K562 (cell line): ENCODE results near the gene KDM5A. TPM values are rescaled to one million over a fixed set of nuclear protein-coding genes. Genes with fewer than 3 reads are reported as not detected.

ENCODE experiments used
- ATAC-seq: fragments of 200-7000 bp; cut with Tn5 transposase; 3 replicates; pipeline ENCODE4 v1.9.1; 2020; ENCODE audit warnings: moderate library complexity
- BruUV-seq: library from RNA; stranded (reverse); fragments of 400-500 nt; replicated peaks from 2 replicates; lab custom pipeline; 2021; lab: Mats Ljungman, UMichigan
- CTCF ChIA-PET: fragments of 300-600 bp; formaldehyde crosslinking; extraction: SDS; loops from one replicate; lab custom pipeline; 2021; ENCODE audit warnings: low intra/inter-chr PET ratio; lab: Yijun Ruan, JAX
- POLR2A ChIA-PET: fragments of 300-600, 350-650 bp; sonication (Branson Sonifier 250); formaldehyde crosslinking; extraction: SDS; loops from one replicate; lab custom pipeline; 2021; ENCODE audit warnings: antibody characterized with exemption, inconsistent platforms; lab: Yijun Ruan, JAX
- DNase-seq, 4 experiments: peaks; one replicate each; pipeline versions ENCODE4 v3.0.0 to v3.0.0-alpha.2; 2011 to 2018; ENCODE audit warnings: low spot score in 3 of 4, mixed read lengths in 3 of 4; ENCODE audit errors: extremely low read depth in 1 of 4
- FAIRE-seq: peaks from 2 replicates; lab custom pipeline; 2011; peaks lifted over from hg19 to GRCh38; lab: Jason Lieb, UNC
- H2AFZ ChIP-seq: 2 replicates; pipeline ENCODE4 v1.6.0; 2011; ENCODE audit warnings: low read depth, low read length, control low read depth, inconsistent platforms
- H3K27ac ChIP-seq: fragments of 200-600 bp; 3 replicates; pipeline ENCODE4 v1.8.0; 2011; ENCODE audit warnings: low read depth, mild to moderate bottlenecking, control low read depth, inconsistent platforms, low read length, moderate library complexity, mixed read lengths; ENCODE audit errors: extremely low read depth
- H3K27me3 ChIP-seq, 2 experiments: fragments of 300-600 bp in 1 of 2; 2 replicates in 1 of 2; 3 replicates in 1 of 2; pipeline versions ENCODE4 v1.6.0 to v1.8.0; 2011; ENCODE audit warnings: inconsistent platforms in 2 of 2, low read length in 2 of 2, mild to moderate bottlenecking in 1 of 2, mixed read lengths in 1 of 2, moderate library complexity in 1 of 2; ENCODE audit not compliant: control insufficient read depth in 2 of 2, insufficient read depth in 2 of 2
- H3K36me3 ChIP-seq: fragments of 300-600 bp; 3 replicates; pipeline ENCODE4 v1.8.0; 2011; ENCODE audit warnings: mild to moderate bottlenecking, low read length, inconsistent platforms; ENCODE audit not compliant: control insufficient read depth, insufficient read depth
- H3K4me1 ChIP-seq, 2 experiments: fragments of 200-600 bp in 1 of 2; replicated peaks in 1 of 2; 2 replicates in 1 of 2; 3 replicates in 1 of 2; pipeline versions ENCODE4 v1.5.1 to v1.8.0; 2011; ENCODE audit warnings: inconsistent platforms in 2 of 2, low read length in 2 of 2, mild to moderate bottlenecking in 1 of 2, mixed read lengths in 1 of 2, moderate library complexity in 1 of 2; ENCODE audit not compliant: control insufficient read depth in 2 of 2, insufficient read depth in 2 of 2
- H3K4me2 ChIP-seq: 2 replicates; pipeline ENCODE4 v1.6.1; 2011; ENCODE audit warnings: low read length, control low read depth, inconsistent platforms, mixed read lengths; ENCODE audit not compliant: insufficient read depth
- H3K4me3 ChIP-seq: fragments of 200-600 bp; sonication (generic), shearing (Covaris generic); 2 replicates; pipeline ENCODE4 v1.5.1; 2016; ENCODE audit warnings: control low read depth, inconsistent platforms
- H3K79me2 ChIP-seq: fragments of 200-600 bp; 3 replicates; pipeline ENCODE4 v1.8.0; 2011; ENCODE audit warnings: low read length, inconsistent platforms; ENCODE audit not compliant: control insufficient read depth, insufficient read depth
- H3K9ac ChIP-seq, 2 experiments: 2 replicates each; pipeline versions ENCODE4 v1.6.0 to v1.6.1; 2011; ENCODE audit warnings: low read depth in 2 of 2, low read length in 2 of 2, control low read depth in 1 of 2, inconsistent platforms in 1 of 2, mild to moderate bottlenecking in 1 of 2, mixed read lengths in 1 of 2; ENCODE audit not compliant: insufficient read depth in 1 of 2
- H3K9me1 ChIP-seq: one replicate; pipeline ENCODE4 v1.6.0; 2011; ENCODE audit warnings: inconsistent platforms, mild to moderate bottlenecking, low read length, moderate library complexity; ENCODE audit not compliant: control insufficient read depth, insufficient read depth
- H3K9me3 ChIP-seq: replicated peaks from 2 replicates; pipeline ENCODE4 v1.5.1; 2011; ENCODE audit warnings: low read depth, low read length, inconsistent platforms; ENCODE audit not compliant: control insufficient read depth, insufficient read depth
- H4K20me1 ChIP-seq: replicated peaks from 2 replicates; pipeline ENCODE4 v1.6.1; 2011; ENCODE audit warnings: low read length, inconsistent platforms, mixed read lengths; ENCODE audit not compliant: control insufficient read depth, insufficient read depth
- CREBBP ChIP-seq: IDR thresholded peaks from one replicate; pipeline ENCODE4 v1.6.1; 2012; ENCODE audit warnings: low read depth, mild to moderate bottlenecking, control low read depth, inconsistent platforms, low read length
- NFATC3 ChIP-seq: fragments of 450-650 bp; IDR thresholded peaks from 2 replicates; pipeline ENCODE4 v1.6.1; 2017; ENCODE audit warnings: mild to moderate bottlenecking
- TBL1XR1 ChIP-seq, 2 experiments: IDR thresholded peaks; 2 replicates each; pipeline ENCODE4 v1.6.1; 2012; ENCODE audit warnings: improper control_type of control experiment in 2 of 2, low read length in 2 of 2, mild to moderate bottlenecking in 1 of 2
- THAP7 ChIP-seq: fragments of 250-450 bp; sonication (Bioruptor Pico); IDR thresholded peaks from 2 replicates; pipeline ENCODE4 v1.5.0; 2021
- WGBS: fragments of 100-300 bp; shearing (Covaris generic); methylation state at CpG from one replicate; pipeline ENCODE4 v1.1.6; 2016; ENCODE audit warnings: low coverage, mixed read lengths; ENCODE audit not compliant: insufficient coverage; ENCODE audit errors: missing lambda C conversion rate; 5-methylcytosine and 5-hydroxymethylcytosine counted together
- in situ Hi-C: fragments of 300-500 bp; cut with MboI; formaldehyde crosslinking; loops from 4 replicates; pipeline ENCODE4 v1.15.0; 2018; ENCODE audit warnings: inconsistent platforms, mixed read lengths
- intact Hi-C: fragments of 100-400 bp; cut with micrococcal nuclease; formaldehyde crosslinking; loops from 2 replicates; pipeline ENCODE4 v1.14.2; 2022
- polyA plus RNA-seq, 8 experiments: library from polyadenylated mRNA; depleted of rRNA in 4 of 8; stranded (reverse) in 5 of 8; unstranded in 3 of 8; fragments of >200 nt; fragmentation: Nextera tagmentation in 2 of 8; fragmentation: Illumina TruSeq in 1 of 8; extraction: Ambion mirVana in 2 of 8; extraction: Trizol in 1 of 8; gene quantifications; 2 replicates each; pipeline versions ENCODE4 v1.2.1 to v1.2.3, GENCODE V29; 2011 to 2014; ENCODE audit warnings: inconsistent platforms in 1 of 8, missing spikeins in 1 of 8
- total RNA-seq, 7 experiments: library from RNA; depleted of rRNA in 6 of 7; stranded (reverse); fragments of >200 nt in 6 of 7; fragmentation: Illumina TruSeq in 2 of 7; extraction: Trizol in 2 of 7; gene quantifications; 2 replicates each; pipeline versions ENCODE4 v1.2.1 to v1.2.3, GENCODE V29; 2011 to 2021; ENCODE audit warnings: low replicate concordance in 1 of 7
- TF ChIP-seq, protein P1 (sequence below): fragments of 450-650 bp; formaldehyde crosslinking; IDR thresholded peaks from 2 replicates; pipeline ENCODE4 v1.4.0; 2020; ENCODE audit warnings: mild to moderate bottlenecking, mixed read lengths

The KDM5A gene
- total and polyA plus RNA-seq, 9 of the 15 experiments (the other 6 are each of a cell fraction or from before 2014, with no cell fraction given), result 5.5 to 35.1 (median 13.1) TPM

- POLR2A ChIA-PET, result no interaction called here
Observed at GRCh38 chr12:234019-234418, 155.1 kb downstream of the KDM5A start.

More at GRCh38 chr12:234019-234418, 155.1 kb downstream of the KDM5A start:
- TF ChIP-seq NFATC3 (no peak), TBL1XR1 (IDR thresholded peaks at IDR 0.05; ENCODE audit: low read length in 2 of 2) (no peak), CREBBP (no peak), THAP7 (no peak)
- TF ChIP-seq, protein P1, sequence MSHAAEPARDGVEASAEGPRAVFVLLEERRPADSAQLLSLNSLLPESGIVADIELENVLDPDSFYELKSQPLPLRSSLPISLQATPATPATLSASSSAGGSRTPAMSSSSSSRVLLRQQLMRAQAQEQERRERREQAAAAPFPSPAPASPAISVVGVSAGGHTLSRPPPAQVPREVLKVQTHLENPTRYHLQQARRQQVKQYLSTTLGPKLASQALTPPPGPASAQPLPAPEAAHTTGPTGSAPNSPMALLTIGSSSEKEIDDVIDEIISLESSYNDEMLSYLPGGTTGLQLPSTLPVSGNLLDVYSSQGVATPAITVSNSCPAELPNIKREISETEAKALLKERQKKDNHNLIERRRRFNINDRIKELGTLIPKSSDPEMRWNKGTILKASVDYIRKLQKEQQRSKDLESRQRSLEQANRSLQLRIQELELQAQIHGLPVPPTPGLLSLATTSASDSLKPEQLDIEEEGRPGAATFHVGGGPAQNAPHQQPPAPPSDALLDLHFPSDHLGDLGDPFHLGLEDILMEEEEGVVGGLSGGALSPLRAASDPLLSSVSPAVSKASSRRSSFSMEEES (CRISPR knock-in tag), result no peak
- in situ Hi-C loops, result no loop called here
- intact Hi-C loops, result no loop called here
- 7% methylated on average over 7 of the region's 7 CpGs for WGBS
- Histone ChIP-seq H3K9me1 (no peaks in the 10 kb centered on the region), H3K9me3 (0 out of 2 replicates have a peak, but pooled peaks cover 1% of the 10 kb centered on the region), H3K36me3 (no peaks in the 10 kb centered on the region), H3K4me3 (no peak overlapping the region), H3K9ac (no peak overlapping the region), H3K4me2 (no peak overlapping the region), H3K27ac (no peak overlapping the region), H4K20me1 (no peaks in the 10 kb centered on the region), H3K27me3 (peaks cover 6 to 44% of the 10 kb centered on the region in 2 experiments), H3K4me1 (no peaks in the 10 kb centered on the region; a peak in 1 of 5 replicates), H3K79me2 (no peaks in the 10 kb centered on the region), H2AFZ (no peak overlapping the region)
- no TSS peak for BruUV-seq
- CTCF ChIA-PET, result no interaction called here
- ATAC-seq, result no peak
- FAIRE-seq, result no peak
- DNase-seq, result no peak
